H1 (cell line): ENCODE data around the gene DRP2. TPM values are rescaled to one million over a fixed set of nuclear protein-coding genes. Genes with fewer than 3 reads are reported as not detected.

Experiments
- CTCF ChIA-PET: fragments of 300-600 bp; sonication (Branson Sonifier 250); formaldehyde crosslinking; loops from one replicate; lab custom pipeline; 2021; ENCODE audit not compliant: partially characterized antibody; lab: Charles Lee
- POLR2A ChIA-PET: fragments of 300-600 bp; sonication (Branson Sonifier 250); formaldehyde crosslinking; loops from one replicate; lab custom pipeline; 2021; ENCODE audit warnings: inconsistent platforms; ENCODE audit not compliant: partially characterized antibody; lab: Charles Lee
- DNase-seq, 2 experiments: peaks; one replicate each; pipeline versions ENCODE4 v3.0.0 to v3.0.0-alpha.2; 2010 to 2022; ENCODE audit warnings: low spot score in 2 of 2, low read depth in 1 of 2, mixed read lengths in 1 of 2
- FAIRE-seq: peaks from 2 replicates; lab custom pipeline; 2011; peaks lifted over from hg19 to GRCh38; lab: Jason Lieb, UNC
- H2AFZ ChIP-seq: 2 replicates; pipeline ENCODE4 v1.8.1; 2012; ENCODE audit warnings: low read length, inconsistent platforms
- H2AK5ac ChIP-seq: 2 replicates; pipeline ENCODE4 v1.6.1; 2013; ENCODE audit warnings: low read depth, low read length
- H2BK120ac ChIP-seq: replicated peaks from 2 replicates; pipeline ENCODE3; 2013; ENCODE audit warnings: low read depth, low read length, inconsistent platforms
- H2BK12ac ChIP-seq: 2 replicates; pipeline ENCODE4 v1.6.1; 2013; ENCODE audit warnings: low read depth, low read length
- H2BK15ac ChIP-seq: 2 replicates; pipeline ENCODE4 v1.6.1; 2013; ENCODE audit warnings: low read length
- H2BK20ac ChIP-seq: 2 replicates; pipeline ENCODE4 v1.6.1; 2013; ENCODE audit warnings: low read length
- H2BK5ac ChIP-seq: 2 replicates; pipeline ENCODE4 v1.6.1; 2013; ENCODE audit warnings: low read depth, low read length
- H3K14ac ChIP-seq: 2 replicates; pipeline ENCODE4 v1.6.1; 2013; ENCODE audit warnings: inconsistent platforms; ENCODE audit not compliant: insufficient read length
- H3K18ac ChIP-seq: 2 replicates; pipeline ENCODE4 v1.6.1; 2013; ENCODE audit warnings: low read length; ENCODE audit errors: extremely low read depth
- H3K23ac ChIP-seq: 2 replicates; pipeline ENCODE4 v1.6.1; 2013; ENCODE audit warnings: inconsistent platforms; ENCODE audit not compliant: insufficient read length
- H3K23me2 ChIP-seq: 2 replicates; pipeline ENCODE4 v1.6.1; 2013; ENCODE audit warnings: low read depth, low read length
- H3K27ac ChIP-seq: 2 replicates; pipeline ENCODE4 v1.6.1; 2011; ENCODE audit warnings: low read depth, low read length, inconsistent platforms
- H3K27me3 ChIP-seq, 4 experiments: replicated peaks in 1 of 4; 1 replicate in 1 of 4; 2 replicates in 3 of 4; pipeline versions ENCODE4 v1.6.1 to v1.8.1; 2011 to 2013; ENCODE audit warnings: low read length in 3 of 4, mild to moderate bottlenecking in 3 of 4, inconsistent platforms in 2 of 4, mixed read lengths in 2 of 4, moderate library complexity in 1 of 4; ENCODE audit not compliant: control insufficient read depth in 3 of 4, insufficient read depth in 3 of 4; ENCODE audit errors: extremely low read depth in 1 of 4
- H3K36me3 ChIP-seq, 4 experiments: 2 replicates each; pipeline versions ENCODE4 v1.6.1 to v1.8.1; 2011 to 2013; ENCODE audit warnings: mild to moderate bottlenecking in 4 of 4, low read length in 3 of 4, moderate library complexity in 2 of 4, control low read depth in 1 of 4, inconsistent platforms in 1 of 4; ENCODE audit not compliant: insufficient read depth in 4 of 4, control insufficient read depth in 2 of 4
- H3K4ac ChIP-seq: replicated peaks from 2 replicates; pipeline ENCODE3; 2013; ENCODE audit warnings: low read length, low read depth, mixed read lengths, inconsistent platforms; ENCODE audit not compliant: insufficient read length
- H3K4me1 ChIP-seq, 4 experiments: replicated peaks in 1 of 4; 1 replicate in 1 of 4; 2 replicates in 3 of 4; pipeline versions ENCODE4 v1.6.1 to v1.8.1; 2011 to 2013; ENCODE audit warnings: low read length in 3 of 4, inconsistent platforms in 2 of 4, mixed read lengths in 1 of 4; ENCODE audit not compliant: insufficient read depth in 4 of 4, control insufficient read depth in 3 of 4
- H3K4me2 ChIP-seq, 2 experiments: 2 replicates each; pipeline versions ENCODE4 v1.6.1 to v1.8.1; 2011 to 2013; ENCODE audit warnings: low read depth in 2 of 2, low read length in 2 of 2, control low read depth in 1 of 2, inconsistent platforms in 1 of 2, mild to moderate bottlenecking in 1 of 2; ENCODE audit not compliant: insufficient read depth in 1 of 2
- H3K4me3 ChIP-seq, 4 experiments: fragments of 200-600, 300-600 bp in 1 of 4; sonication (generic), shearing (Covaris generic), sonication (Bioruptor Twin) in 1 of 4; 2 replicates each; pipeline versions ENCODE4 v1.5.1 to v1.8.1; 2011 to 2016; ENCODE audit warnings: low read length in 4 of 4, low read depth in 3 of 4, control low read depth in 2 of 4, inconsistent platforms in 2 of 4, mild to moderate bottlenecking in 2 of 4, mixed read lengths in 1 of 4, moderate library complexity in 1 of 4; ENCODE audit not compliant: insufficient read depth in 2 of 4; ENCODE audit errors: extremely low read depth in 1 of 4
- H3K56ac ChIP-seq: replicated peaks from 2 replicates; pipeline ENCODE3; 2013; ENCODE audit warnings: low read depth, mild to moderate bottlenecking, mixed read lengths, low read length, inconsistent platforms; ENCODE audit not compliant: insufficient read length
- H3K79me1 ChIP-seq: 2 replicates; pipeline ENCODE4 v1.6.1; 2013; ENCODE audit warnings: low read depth, low read length, control low read depth
- H3K79me2 ChIP-seq, 2 experiments: 2 replicates each; pipeline versions ENCODE4 v1.6.1 to v1.8.1; 2012 to 2013; ENCODE audit warnings: low read length in 2 of 2, mild to moderate bottlenecking in 2 of 2, inconsistent platforms in 1 of 2; ENCODE audit not compliant: insufficient read depth in 2 of 2, control insufficient read depth in 1 of 2
- H3K9ac ChIP-seq, 4 experiments: replicated peaks in 1 of 4; 1 replicate in 1 of 4; 2 replicates in 3 of 4; pipeline versions ENCODE4 v1.6.1 to v1.8.1; 2011 to 2013; ENCODE audit warnings: low read depth in 3 of 4, low read length in 3 of 4, control low read depth in 2 of 4, mild to moderate bottlenecking in 2 of 4, moderate library complexity in 2 of 4, inconsistent platforms in 1 of 4; ENCODE audit errors: extremely low read depth in 1 of 4
- H3K9me3 ChIP-seq, 2 experiments: 2 replicates each; pipeline versions ENCODE4 v1.6.1 to v1.8.1; 2012 to 2013; ENCODE audit warnings: mild to moderate bottlenecking in 2 of 2, moderate library complexity in 2 of 2, control low read depth in 1 of 2, inconsistent platforms in 1 of 2, low read depth in 1 of 2, low read length in 1 of 2, mixed read lengths in 1 of 2; ENCODE audit not compliant: insufficient read depth in 2 of 2
- H4K20me1 ChIP-seq, 2 experiments: replicated peaks in 1 of 2; 2 replicates each; pipeline versions ENCODE3 to v1.8.1; 2011 to 2013; ENCODE audit warnings: inconsistent platforms in 2 of 2, low read length in 2 of 2, mild to moderate bottlenecking in 1 of 2; ENCODE audit not compliant: insufficient read depth in 2 of 2, control insufficient read depth in 1 of 2
- H4K5ac ChIP-seq: 2 replicates; pipeline ENCODE4 v1.6.1; 2013; ENCODE audit warnings: low read length, low read depth, mixed read lengths, inconsistent platforms; ENCODE audit not compliant: insufficient read length
- H4K8ac ChIP-seq: 2 replicates; pipeline ENCODE4 v1.8.0; 2013; ENCODE audit warnings: mild to moderate bottlenecking, moderate library complexity, low read length, inconsistent platforms; ENCODE audit not compliant: insufficient read depth; ENCODE audit errors: extremely low read depth
- H4K91ac ChIP-seq: replicated peaks from 2 replicates; pipeline ENCODE3; 2013; ENCODE audit warnings: low read length, mixed read lengths, inconsistent platforms; ENCODE audit not compliant: insufficient read length
- SUZ12 ChIP-seq: fragments of 200-600 bp; sonication (generic); IDR thresholded peaks from 2 replicates; pipeline ENCODE4 v1.6.1; 2012; ENCODE audit warnings: mild to moderate bottlenecking, inconsistent platforms, low read length, moderate library complexity, mixed read lengths
- TCF12 ChIP-seq: IDR thresholded peaks from 2 replicates; pipeline ENCODE4 v1.6.1; 2011; ENCODE audit warnings: low read depth, mild to moderate bottlenecking, low read length
- WGBS, 2 experiments: shearing (Covaris generic) in 1 of 2; methylation state at CpG; one replicate each; pipeline versions ENCODE4 v1.1.6 to v1.1.7; 2013 to 2015; ENCODE audit warnings: low lambda C conversion rate in 2 of 2, mixed read lengths in 2 of 2, inconsistent platforms in 1 of 2, low coverage in 1 of 2, missing lambda C conversion rate in 1 of 2; ENCODE audit not compliant: insufficient replicate concordance in 2 of 2, insufficient coverage in 1 of 2, insufficient read length in 1 of 2; ENCODE audit errors: extremely low coverage in 1 of 2, missing lambda C conversion rate in 1 of 2; 5-methylcytosine and 5-hydroxymethylcytosine counted together
- polyA plus RNA-seq, 7 experiments: library from polyadenylated mRNA; depleted of rRNA in 3 of 7; stranded (reverse) in 5 of 7; unstranded in 2 of 7; fragments of >200 nt in 5 of 7; fragments of 200-250 nt in 2 of 7; gene quantifications; 1 replicate in 5 of 7; 2 replicates in 1 of 7; 4 replicates in 1 of 7; pipeline versions ENCODE4 v1.2.1 to v1.2.3, GENCODE V29; 2011 to 2013; ENCODE audit warnings: missing spikeins in 2 of 7, mixed read lengths in 2 of 7
- total RNA-seq: library from RNA; stranded (reverse); fragmentation: NEBNext Ultra II Directional; extraction: Animal tissue kit (Norgen Biotek cat#: 25700); gene quantifications from 2 replicates; pipeline ENCODE4 v1.2.1, GENCODE V29; 2021

DRP2 gene
- total and polyA plus RNA-seq, 2 of the 8 experiments (the other 6 are each of a cell fraction or from before 2014, with no cell fraction given), result 0.18 to 0.20 TPM

DNA sequence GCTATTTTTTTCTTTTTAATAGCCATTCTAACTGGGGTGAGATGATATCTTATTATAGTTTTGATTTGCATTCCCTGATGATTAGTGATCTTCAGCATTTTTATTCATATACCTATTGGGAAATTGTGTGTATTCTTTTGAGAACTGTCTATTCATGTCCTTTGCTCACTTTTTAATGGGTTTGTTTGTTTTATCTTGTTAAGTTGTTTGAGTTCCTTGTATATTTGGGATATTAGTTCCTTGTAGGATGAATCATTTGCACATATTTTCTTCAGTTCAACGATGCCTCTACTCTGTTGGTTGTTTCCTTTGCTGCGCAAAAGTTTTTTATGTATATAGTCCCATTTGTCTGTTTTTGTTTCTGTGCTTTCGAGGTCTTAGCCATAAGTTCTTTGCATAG, 43.1 kb upstream of the DRP2 start:
- Histone ChIP-seq H3K36me3 (no peaks in the 10 kb centered on the region), H2BK15ac (no peak overlapping the region), H4K8ac (no peak overlapping the region), H3K79me2 (no peaks in the 10 kb centered on the region), H3K4me2 (no peak overlapping the region), H3K9ac (no peak overlapping the region), H2AK5ac (no peak overlapping the region), H3K27me3 (no peaks in the 10 kb centered on the region), H3K4me3 (no peak overlapping the region), H2BK12ac (no peak overlapping the region), H4K91ac (no peak overlapping the region), H3K9me3 (no peaks in the 10 kb centered on the region), H3K79me1 (no peaks in the 10 kb centered on the region), H2BK20ac (no peak overlapping the region), H4K5ac (no peak overlapping the region), H2AFZ (no peak overlapping the region), H3K23me2 (no peaks in the 10 kb centered on the region), H3K14ac (no peak overlapping the region), H4K20me1 (no peaks in the 10 kb centered on the region), H2BK120ac (no peak overlapping the region), H3K4me1 (no peaks in the 10 kb centered on the region), H3K23ac (no peak overlapping the region), H3K56ac (no peak overlapping the region), H3K27ac (no peak overlapping the region), H3K4ac (no peak overlapping the region), H3K18ac (no peak overlapping the region), H2BK5ac (no peak overlapping the region)
- FAIRE-seq (peak; percentile 32), DNase-seq (no peak)
- ChIA-PET POLR2A (no interaction called here), CTCF (no interaction called here)
- WGBS, 2 experiments, result 97% methylated on average over 3 of the region's 3 CpGs; no CpG with 5 or more reads in 1 of the 2 experiments
- TF ChIP-seq SUZ12 (no peak), TCF12 (no peak)
